ENCODE data around the gene LGR4.
"Not testable (repeated sequence)": the region's sequence is repeated elsewhere in the genome, so short reads cannot be mapped to it uniquely, and the experiment has no call there.

Gene LGR4, protein sequence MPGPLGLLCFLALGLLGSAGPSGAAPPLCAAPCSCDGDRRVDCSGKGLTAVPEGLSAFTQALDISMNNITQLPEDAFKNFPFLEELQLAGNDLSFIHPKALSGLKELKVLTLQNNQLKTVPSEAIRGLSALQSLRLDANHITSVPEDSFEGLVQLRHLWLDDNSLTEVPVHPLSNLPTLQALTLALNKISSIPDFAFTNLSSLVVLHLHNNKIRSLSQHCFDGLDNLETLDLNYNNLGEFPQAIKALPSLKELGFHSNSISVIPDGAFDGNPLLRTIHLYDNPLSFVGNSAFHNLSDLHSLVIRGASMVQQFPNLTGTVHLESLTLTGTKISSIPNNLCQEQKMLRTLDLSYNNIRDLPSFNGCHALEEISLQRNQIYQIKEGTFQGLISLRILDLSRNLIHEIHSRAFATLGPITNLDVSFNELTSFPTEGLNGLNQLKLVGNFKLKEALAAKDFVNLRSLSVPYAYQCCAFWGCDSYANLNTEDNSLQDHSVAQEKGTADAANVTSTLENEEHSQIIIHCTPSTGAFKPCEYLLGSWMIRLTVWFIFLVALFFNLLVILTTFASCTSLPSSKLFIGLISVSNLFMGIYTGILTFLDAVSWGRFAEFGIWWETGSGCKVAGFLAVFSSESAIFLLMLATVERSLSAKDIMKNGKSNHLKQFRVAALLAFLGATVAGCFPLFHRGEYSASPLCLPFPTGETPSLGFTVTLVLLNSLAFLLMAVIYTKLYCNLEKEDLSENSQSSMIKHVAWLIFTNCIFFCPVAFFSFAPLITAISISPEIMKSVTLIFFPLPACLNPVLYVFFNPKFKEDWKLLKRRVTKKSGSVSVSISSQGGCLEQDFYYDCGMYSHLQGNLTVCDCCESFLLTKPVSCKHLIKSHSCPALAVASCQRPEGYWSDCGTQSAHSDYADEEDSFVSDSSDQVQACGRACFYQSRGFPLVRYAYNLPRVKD

DNA sequence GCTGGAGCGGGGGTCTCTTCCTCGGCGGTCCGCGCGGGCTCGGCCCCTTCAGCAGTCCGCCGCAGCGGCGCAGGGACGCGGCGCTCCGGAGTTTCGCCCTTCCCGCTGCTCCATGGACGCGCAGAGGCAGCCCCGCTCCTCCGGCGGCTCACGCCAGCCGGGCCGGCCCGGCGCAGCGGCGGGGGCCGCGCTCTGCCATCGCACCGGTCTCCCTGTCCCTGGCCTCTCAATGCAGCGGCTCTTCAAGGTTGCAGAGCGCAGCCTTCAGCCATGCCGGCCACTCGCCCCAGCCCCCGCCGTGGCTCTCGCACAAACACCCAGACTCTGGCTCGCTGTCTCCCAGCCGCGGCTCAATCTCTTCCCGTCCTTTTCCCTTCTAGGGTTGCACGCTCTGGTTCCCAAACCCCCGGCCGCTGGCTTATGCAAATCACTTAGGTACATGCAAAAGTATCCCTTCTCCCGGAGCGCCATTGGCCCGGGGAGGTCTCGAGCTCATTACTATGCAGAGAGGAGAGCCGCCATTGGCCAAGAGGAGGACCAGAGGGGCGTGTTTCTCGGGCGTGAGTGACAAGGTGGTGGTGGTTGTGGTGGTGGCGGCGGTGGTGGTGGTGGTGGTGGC is at the start of gene LGR4:
LGR4 (minus strand) TSS at position 393 of the 619 bp plus-strand sequence. CDS start 488 bp downstream, outside the sequence.
- H3K36me3 Mint-ChIP-seq = no peaks in the 10 kb centered on the region
- peak within 1 kb of the TSS; percentile 9 for H3K27ac Mint-ChIP-seq
- H3K4me1 Mint-ChIP-seq = peaks cover 22% of the 10 kb centered on the region
- ATAC-seq = peak; percentile 90
- peak; percentile 26 to 64 for DNase-seq (ENCODE audit: low spot score in 2 of 2)
- H3K4me3 Mint-ChIP-seq = peak within 1 kb of the TSS; percentile 86
- no peaks in the 10 kb centered on the region for H3K9me3 Mint-ChIP-seq

DNA sequence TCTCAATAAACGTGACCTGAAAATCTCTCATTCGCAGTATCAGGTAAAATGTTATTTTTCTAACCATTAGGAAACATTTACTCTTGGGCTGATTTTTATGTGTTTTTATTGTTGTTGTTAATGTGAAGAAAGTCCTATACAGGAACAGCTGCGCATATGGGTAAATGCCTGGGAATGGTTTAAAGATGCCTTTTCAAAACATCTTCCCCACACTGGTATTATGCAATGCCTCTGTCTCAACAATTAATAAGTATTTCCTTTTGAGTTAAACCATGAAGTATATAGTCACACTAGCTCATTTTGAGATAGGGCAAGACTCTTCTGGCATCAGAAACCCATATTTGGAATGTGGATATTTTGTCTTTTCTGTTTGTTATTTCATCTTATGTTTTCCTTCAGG is 47.6 kb upstream of the LGR4 start:
- H3K27ac Mint-ChIP-seq = no peak overlapping the region

DNA sequence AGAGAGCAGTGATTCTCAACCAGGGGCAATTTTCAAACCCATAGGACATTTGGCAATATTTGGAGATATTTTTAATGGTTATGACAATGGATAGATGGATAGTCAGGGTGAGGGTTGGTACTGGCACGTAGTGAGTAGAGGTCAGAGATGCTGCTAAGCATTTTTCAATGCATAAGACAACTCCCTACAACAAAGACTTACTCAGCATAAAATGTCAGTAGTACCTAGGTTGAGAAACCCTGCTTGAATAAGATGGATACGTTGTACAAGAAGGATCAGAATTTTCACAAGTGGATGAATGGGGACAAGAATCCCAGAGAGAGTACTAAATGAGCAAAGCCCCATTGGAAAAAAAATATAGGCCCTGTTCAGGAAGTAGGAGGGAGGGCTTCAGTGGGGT is 45.9 kb upstream of the LGR4 start:
- no peaks in the 10 kb centered on the region for H3K36me3 Mint-ChIP-seq
- no peaks in the 10 kb centered on the region for H3K4me1 Mint-ChIP-seq
- no peak for ATAC-seq
- no peaks in the 10 kb centered on the region for H3K9me3 Mint-ChIP-seq
- DNase-seq (ENCODE audit: low spot score in 2 of 2) = no peak
- H3K27ac Mint-ChIP-seq = no peak overlapping the region
- H3K4me3 Mint-ChIP-seq = no peak overlapping the region

More for the DNA sequence above, 47.6 kb upstream of the LGR4 start:
- DNase-seq (ENCODE audit: low spot score in 2 of 2) = no peak
- ATAC-seq = no peak
- Mint-ChIP-seq H3K4me3 (no peak overlapping the region), H3K9me3 (no peaks in the 10 kb centered on the region), H3K4me1 (no peaks in the 10 kb centered on the region), H3K36me3 (no peaks in the 10 kb centered on the region)

DNA sequence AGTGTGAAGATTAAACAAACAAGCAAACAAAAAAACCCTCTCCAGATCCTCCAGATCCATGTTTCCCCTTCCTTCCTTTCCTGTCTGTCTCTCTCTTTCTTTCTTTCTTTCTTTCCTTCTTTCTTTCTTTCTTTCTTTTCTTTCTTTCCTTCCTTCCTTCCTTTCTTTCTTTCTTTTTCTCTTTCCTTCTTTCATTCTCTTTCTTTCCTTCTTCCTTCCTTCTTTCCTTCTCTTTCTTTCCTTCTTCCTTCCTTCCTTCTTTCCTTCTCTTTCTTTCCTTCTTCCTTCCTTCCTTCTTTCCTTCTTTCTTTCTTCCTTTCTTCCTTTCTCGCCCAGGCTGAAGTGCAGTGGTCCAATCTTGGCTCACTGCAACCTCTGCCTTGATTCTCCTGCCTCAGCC is 44.9 kb upstream of the LGR4 start:
- not testable (repeated sequence) for DNase-seq (ENCODE audit: low spot score in 2 of 2); H3K4me3 Mint-ChIP-seq; H3K9me3 Mint-ChIP-seq; H3K4me1 Mint-ChIP-seq; H3K27ac Mint-ChIP-seq; H3K36me3 Mint-ChIP-seq; ATAC-seq

DNA sequence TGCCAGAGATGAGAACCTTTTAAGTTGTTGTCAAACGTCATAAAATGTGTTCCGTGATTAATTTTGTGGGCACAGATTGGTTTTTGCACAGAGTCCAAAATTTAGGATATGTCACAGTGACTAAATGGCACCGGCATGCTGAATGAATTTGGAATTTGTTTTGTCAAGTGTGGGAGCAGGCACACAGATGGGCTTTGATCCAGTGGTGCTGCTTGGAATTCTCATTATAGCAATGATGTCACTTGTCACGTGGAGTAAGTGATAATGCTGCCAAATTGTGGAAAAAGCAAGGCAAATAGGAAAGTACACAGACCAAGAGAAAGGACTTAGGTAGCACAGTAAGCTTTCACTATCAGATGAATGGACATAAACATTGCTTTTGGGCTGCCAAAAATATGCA is 42.0 kb upstream of the LGR4 start:
- no peak overlapping the region for H3K27ac Mint-ChIP-seq
- no peaks in the 10 kb centered on the region for H3K36me3 Mint-ChIP-seq
- H3K4me3 Mint-ChIP-seq = no peak overlapping the region
- H3K4me1 Mint-ChIP-seq = no peaks in the 10 kb centered on the region
- ATAC-seq (no peak), DNase-seq (ENCODE audit: low spot score in 2 of 2) (no peak)
- H3K9me3 Mint-ChIP-seq = no peaks in the 10 kb centered on the region

DNA sequence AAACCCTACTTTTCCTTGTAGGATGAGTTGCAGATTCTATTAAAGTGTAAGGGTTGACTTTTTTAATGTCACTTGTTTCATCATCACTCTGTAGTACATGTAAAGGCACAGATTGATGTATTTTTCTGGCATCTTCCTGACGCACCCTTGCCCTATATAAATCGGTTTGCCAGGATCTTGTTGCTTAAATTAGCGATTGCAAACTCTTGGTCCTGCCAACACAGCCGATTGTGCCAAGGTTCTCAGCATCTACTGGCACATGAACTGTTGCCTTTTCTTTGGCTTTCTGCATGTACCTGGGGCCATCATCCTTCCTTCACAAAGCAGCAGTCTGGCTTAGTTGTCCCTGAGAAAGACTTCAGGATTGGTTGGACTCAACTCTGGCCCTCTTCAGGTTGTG is 41.5 kb upstream of the LGR4 start:
- H3K4me3 Mint-ChIP-seq = no peak overlapping the region
- H3K4me1 Mint-ChIP-seq = no peaks in the 10 kb centered on the region
- no peaks in the 10 kb centered on the region for H3K36me3 Mint-ChIP-seq
- no peaks in the 10 kb centered on the region for H3K9me3 Mint-ChIP-seq
- ATAC-seq = no peak
- H3K27ac Mint-ChIP-seq = no peak overlapping the region
- DNase-seq (ENCODE audit: low spot score in 2 of 2) = no peak

DNA sequence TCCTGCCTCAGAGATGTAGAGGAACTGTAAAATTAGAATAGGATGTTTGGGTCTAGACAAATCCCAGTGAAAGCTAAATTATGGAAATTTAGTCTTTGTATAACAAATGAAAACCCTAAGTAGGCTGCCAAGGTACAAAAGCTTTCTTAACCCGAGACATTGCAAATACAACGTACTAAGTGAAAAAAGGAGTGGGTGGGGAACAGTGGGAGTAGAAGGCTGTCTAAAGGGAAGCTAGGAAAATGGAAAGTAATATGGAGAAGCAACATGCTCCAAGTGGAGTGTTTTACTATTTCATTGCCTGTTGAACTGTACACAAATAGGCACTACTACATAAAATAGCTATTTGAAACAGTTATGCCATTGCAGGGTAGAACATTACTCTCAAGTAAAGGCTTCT is 40.8 kb upstream of the LGR4 start:
- Mint-ChIP-seq H3K9me3 (no peaks in the 10 kb centered on the region), H3K4me3 (no peak overlapping the region), H3K27ac (no peak overlapping the region), H3K4me1 (peaks cover 2% of the 10 kb centered on the region), H3K36me3 (no peaks in the 10 kb centered on the region)
- no peak for ATAC-seq
- DNase-seq (ENCODE audit: low spot score in 2 of 2) = no peak

DNA sequence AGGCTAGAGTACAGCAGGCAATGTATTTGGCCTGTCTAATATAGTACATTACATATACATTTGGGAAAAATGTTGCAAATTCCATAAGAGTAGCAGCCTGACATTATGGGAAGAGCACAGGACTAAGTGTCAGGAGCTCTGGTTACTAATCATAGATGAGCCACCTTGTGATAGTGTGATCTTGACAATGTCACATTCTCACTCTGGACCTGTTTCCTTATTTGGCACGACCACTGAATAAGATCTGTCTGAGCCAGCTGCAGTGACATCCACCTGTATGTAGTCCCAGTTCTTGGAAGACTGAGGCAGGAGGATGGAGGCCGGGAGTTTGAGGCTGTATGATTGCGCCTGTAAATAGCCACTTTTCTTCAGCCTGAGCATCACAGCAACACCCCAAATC is 39.6 kb upstream of the LGR4 start:
- H3K4me3 Mint-ChIP-seq = no peak overlapping the region
- no peaks in the 10 kb centered on the region for H3K36me3 Mint-ChIP-seq

DNA sequence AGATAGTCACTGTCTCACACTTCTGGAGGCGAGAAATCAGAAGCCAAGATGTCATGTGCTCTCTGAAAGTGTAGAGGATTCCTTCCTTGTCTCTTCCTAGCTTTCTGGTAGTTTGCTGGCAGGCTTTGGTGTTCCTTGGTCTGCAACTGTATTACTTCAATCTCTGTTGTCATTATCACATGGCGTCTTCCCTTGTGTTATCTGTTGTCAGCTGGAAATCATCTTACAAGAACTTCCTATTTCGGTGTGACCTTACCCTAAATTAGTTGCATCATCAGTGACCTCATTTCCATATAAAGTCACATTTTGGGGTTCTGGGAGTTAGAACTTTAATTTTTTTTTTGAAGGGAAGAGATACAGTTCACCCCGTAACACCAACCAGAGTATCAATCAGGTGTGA is 37.3 kb upstream of the LGR4 start:
- no peak for DNase-seq (ENCODE audit: low spot score in 2 of 2)
- no peak overlapping the region for H3K27ac Mint-ChIP-seq
- no peak for ATAC-seq
- H3K9me3 Mint-ChIP-seq = no peaks in the 10 kb centered on the region
- no peak overlapping the region for H3K4me3 Mint-ChIP-seq
- peaks cover 10% of the 10 kb centered on the region for H3K36me3 Mint-ChIP-seq
- peaks cover 22% of the 10 kb centered on the region for H3K4me1 Mint-ChIP-seq

More for the DNA sequence above, 39.6 kb upstream of the LGR4 start:
- no peak overlapping the region for H3K27ac Mint-ChIP-seq
- H3K4me1 Mint-ChIP-seq = peaks cover 14% of the 10 kb centered on the region
- ATAC-seq = no peak
- H3K9me3 Mint-ChIP-seq = no peaks in the 10 kb centered on the region
- DNase-seq (ENCODE audit: low spot score in 2 of 2) = no peak

DNA sequence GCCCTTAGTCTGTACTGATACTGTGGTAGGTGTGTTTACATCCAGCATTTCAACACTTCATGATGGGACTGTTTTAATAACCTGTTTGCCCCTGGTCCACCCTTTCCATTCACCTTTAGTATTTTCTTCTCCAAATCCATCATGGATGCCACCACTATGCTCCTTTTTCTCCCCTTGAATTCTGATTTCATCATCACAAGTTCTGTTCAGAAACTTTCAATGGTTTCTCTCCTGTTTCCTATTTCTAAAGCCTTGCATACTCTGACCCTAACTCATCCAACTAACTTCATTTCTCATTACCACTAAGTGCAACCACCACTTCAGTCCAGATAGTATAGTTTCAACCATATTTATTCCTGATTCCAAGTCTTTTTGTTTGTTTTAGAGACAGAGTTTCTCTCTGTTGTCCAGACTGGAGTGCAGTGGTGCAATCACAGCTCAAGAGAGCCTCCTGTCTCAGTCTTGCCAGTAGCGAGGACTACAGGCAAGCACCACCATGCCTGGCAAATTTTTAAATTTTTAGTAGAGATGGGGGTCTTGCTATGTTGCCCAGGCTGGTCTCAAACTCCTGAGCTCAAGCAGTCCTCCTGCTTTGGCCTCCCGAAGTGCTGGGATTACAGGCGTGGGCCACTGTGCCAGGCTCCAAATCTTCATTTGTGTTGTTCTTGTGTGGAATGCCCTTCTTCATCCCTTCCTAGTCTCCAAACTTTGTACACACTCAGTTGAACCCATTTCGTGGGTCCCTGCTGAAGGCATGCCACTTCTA is 35.1 kb upstream of the LGR4 start:
- ATAC-seq (no peak), DNase-seq (ENCODE audit: low spot score in 2 of 2) (no peak)
- H3K9me3 Mint-ChIP-seq = no peaks in the 10 kb centered on the region
- peaks cover 27% of the 10 kb centered on the region for H3K4me1 Mint-ChIP-seq
- peaks cover 14% of the 10 kb centered on the region for H3K36me3 Mint-ChIP-seq
- peak overlapping the region; percentile 92 for H3K4me3 Mint-ChIP-seq
- peak overlapping the region; percentile 97 for H3K27ac Mint-ChIP-seq

DNA sequence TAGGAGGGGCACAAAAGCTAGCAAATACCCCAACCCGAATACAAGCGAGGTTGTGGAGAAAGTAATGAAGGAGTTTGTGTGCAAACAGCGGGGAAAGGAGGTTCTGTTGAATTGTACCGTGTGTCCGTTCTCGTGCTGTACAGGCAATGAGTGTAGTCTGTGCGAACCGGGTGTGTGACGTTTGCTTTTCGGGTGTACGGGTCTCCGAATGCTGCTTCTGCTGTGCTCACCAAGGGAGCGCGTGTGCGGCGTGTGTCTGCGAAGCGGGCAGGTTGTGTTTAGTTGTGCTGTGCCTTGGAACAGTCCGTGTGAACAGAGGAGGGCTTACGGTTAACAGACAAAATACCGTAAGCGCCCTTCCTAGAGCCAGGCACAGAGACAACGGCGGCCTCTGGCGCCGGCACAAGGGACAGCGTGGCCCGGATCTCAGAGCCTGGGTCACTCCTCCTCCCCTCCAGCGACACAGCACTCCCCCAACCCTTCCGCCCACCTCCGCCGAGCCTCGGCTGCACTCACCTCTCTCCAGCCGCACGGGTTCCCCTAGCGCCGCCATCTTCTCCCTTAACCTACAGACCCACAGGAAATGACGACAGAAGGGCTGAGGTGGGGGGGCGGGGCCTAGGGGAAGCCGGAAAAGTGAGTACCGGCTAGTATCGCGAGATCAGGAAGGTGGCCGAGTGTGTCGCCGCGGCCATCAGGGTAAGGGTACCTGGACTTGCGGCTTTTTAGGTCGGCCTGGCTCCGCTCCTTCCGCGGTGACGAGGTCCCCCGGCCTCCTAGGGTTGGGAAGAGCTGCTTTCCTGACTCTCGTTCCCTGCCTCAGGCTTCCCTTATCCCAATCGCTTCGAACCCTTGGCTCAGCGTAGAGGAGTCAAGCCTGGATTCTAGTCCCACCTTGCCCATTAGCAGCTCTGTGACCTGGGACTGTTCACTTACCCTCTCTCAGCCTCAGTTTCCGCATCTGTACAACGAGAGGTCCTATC is 33.9 kb upstream of the LGR4 start, which contains the start of gene LIN7C:
LIN7C (minus strand) TSS at position 570 of the 983 bp plus-strand sequence; CDS start at position 553, 17 bp downstream.
- peak within 1 kb of the TSS; percentile 92 for H3K4me3 Mint-ChIP-seq
- peak within 1 kb of the TSS; percentile 97 for H3K27ac Mint-ChIP-seq
- ATAC-seq (peak; percentile 96), DNase-seq (ENCODE audit: low spot score in 2 of 2) (peak; percentile 67 to 89)
- H3K4me1 Mint-ChIP-seq = peaks cover 40% of the 10 kb centered on the region
- no peaks in the 10 kb centered on the region for H3K9me3 Mint-ChIP-seq
- peaks cover 27% of the 10 kb centered on the region for H3K36me3 Mint-ChIP-seq

DNA sequence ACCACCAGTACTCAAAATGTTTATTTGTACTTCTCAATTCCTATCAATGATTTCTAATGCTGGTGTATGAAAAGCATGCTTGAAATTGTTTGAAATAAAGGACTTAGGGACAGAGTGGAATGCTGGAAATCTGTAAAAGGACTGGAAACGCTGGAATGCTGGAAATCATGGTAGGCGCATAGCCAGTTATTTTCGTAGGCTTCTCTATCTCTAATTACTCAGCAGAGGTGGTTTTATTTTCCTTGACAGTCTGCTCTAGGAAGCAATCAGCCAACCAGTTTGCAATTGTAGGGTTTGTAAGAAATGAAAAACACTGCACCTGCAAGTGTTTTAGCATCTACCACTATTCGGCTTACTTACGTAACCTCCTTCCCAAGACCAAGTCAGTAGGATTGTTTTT is 33.2 kb upstream of the LGR4 start:
- H3K27ac Mint-ChIP-seq = peak overlapping the region; percentile 97
- ATAC-seq = no peak
- H3K4me1 Mint-ChIP-seq = peaks cover 40% of the 10 kb centered on the region

DNA sequence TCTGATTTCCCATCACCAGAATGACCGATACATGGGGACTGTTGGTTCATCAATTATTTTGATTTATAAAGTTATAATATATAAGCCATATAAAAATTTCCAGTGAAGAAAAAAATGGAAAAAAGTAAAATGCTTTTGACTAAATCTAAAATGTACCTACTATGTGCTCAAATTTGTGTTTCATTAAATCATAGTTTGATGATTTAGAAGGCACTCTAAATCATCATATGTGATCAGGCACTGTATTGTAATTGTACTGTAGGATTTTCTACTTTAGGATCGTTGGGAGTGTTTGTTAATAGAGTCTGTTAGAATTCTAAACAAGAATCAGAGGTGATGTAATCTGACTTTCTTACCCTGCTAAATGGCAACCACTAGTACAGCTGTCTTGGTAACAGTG is 31.6 kb upstream of the LGR4 start:
- H3K9me3 Mint-ChIP-seq = no peaks in the 10 kb centered on the region
- DNase-seq (ENCODE audit: low spot score in 2 of 2) (no peak), ATAC-seq (no peak)
- H3K27ac Mint-ChIP-seq = peak overlapping the region; percentile 97
- no peak overlapping the region for H3K4me3 Mint-ChIP-seq
- H3K36me3 Mint-ChIP-seq = peaks cover 49% of the 10 kb centered on the region
- H3K4me1 Mint-ChIP-seq = peaks cover 40% of the 10 kb centered on the region

More for the DNA sequence above, 33.2 kb upstream of the LGR4 start:
- H3K36me3 Mint-ChIP-seq = peaks cover 33% of the 10 kb centered on the region
- peak overlapping the region; percentile 92 for H3K4me3 Mint-ChIP-seq
- H3K9me3 Mint-ChIP-seq = no peaks in the 10 kb centered on the region
- no peak for DNase-seq (ENCODE audit: low spot score in 2 of 2)

DNA sequence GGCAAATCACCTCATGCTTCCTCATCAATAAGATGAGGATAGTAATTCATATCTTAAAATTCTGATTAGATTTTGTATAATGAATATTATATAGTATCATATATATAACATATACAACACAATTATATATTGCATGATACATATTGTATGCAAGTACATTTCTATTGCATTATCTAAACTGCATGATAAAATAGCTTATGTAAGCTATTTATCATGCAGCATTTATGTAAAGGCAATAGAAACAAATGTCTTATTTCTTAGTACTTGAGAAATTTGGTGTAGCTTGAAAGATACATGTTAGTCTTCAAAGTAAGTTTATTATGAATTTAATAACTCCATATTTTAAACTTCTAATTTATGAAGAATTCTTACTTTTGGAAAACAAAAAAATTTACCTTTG is 28.5 kb upstream of the LGR4 start:
- no peak for ATAC-seq
- Mint-ChIP-seq H3K4me3 (no peak overlapping the region), H3K36me3 (peaks cover 70% of the 10 kb centered on the region), H3K4me1 (peaks cover 26% of the 10 kb centered on the region), H3K9me3 (no peaks in the 10 kb centered on the region), H3K27ac (no peak overlapping the region)
- no peak for DNase-seq (ENCODE audit: low spot score in 2 of 2)

All from stimulated activated effector memory CD8-positive, alpha-beta T cell treated with anti-CD3 and anti-CD28 coated beads, Interleukin-12 subunit alpha, Interleukin-12 subunit beta, amount 100 ng/mL, for 72 hours (primary cell).